HG03457 (cell line): ENCODE measurements around the gene PVALB.

ENCODE experiments used
- ATAC-seq: cut with Tn5 transposase; IDR thresholded peaks from one replicate; pipeline ENCODE4 v1.9.1; 2021; ENCODE audit warnings: moderate number of reproducible peaks; ENCODE audit not compliant: unreplicated experiment

Gene PVALB

DNA sequence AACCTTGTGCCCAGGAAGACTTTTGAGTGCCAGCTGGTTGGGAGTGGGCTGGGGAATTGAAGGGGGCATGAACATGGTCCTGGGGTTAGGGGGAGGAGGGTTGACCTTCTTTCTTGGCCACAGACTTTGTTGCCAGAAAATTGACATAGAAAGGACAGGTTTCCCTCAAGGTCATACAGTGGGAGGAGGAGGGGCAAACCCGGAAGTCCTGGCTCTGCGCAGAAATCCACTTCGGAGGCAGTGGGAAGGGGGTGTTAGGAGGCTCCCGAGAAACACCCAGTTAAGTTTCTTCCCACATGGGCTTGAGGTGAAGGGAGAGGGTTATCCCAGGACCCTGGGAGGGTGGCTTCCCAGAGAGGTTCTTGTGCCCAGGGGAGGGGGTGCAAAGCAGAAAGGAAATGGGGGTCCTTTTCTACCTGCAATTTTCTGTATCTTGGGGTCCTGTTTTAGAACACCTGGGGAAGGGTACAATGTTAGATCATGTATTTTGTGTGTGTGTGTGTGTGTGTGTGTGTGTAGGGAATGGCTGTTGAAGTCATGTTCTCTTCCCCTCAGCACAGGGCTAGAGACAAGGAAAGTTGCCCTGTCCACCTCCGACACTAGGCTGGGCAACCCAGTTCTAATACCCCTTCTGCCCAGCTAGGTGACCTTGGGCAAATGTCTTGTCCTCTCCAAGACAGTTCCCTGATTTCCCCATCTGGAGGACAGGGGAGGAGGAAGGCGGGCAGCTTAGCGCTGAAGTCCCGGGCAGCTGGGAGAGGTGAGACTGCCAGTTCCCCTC is 1.1 kb downstream of the PVALB start:
- no peak for ATAC-seq

DNA sequence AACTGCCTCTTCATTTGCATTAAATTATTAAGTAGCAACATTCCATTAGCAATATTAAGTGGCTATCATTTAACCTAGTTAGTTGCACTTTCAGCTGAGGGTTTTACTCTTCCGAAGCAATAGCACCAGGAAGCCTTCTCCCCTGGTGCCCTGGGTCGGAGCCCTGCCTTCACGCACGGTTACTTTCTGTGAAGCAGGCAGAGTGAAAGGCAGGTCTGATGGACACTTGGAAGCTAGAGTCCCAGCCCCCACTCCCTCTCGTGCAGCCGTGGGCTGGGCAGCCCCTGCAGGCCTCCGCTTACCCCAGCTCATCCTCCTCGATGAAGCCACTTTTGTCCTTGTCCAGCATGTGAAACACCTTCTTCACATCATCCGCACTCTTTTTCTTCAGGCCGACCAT is 2.0 kb downstream of the PVALB start:
- ATAC-seq, result no peak

DNA sequence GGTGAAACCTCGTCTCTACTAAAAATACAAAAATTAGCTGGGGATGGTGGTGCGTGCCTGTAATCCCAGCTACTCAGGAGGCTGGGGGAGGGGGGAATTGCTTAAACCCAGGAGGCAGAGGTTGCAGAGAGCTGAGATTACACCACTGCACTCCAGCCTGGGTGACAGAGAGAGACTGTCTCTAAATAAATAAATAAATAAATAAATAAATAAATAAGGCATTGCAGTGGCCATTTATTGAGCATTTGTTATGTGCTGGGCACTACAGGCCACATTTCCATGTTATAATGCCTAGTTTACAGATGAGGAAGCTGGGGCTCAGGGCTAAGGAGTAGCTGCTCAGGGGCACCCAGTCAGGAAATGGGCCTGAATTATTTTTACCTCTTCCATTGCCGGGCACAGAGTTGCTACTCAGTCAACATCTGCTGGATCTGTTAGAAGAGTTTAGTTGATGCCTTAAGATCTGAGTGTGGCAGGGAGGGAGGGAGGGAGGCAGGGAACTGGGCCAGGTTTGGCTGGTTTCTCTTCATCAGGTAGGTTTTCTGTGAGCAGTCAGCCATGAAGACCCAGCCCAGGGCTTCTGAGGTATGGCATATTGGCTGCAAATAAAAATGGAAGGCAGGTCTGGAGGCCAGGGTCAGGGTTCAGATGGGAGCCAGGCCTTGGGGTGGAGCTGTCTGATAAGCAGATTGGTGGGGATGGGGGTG is 5.6 kb downstream of the PVALB start:
- ATAC-seq, result no peak

DNA sequence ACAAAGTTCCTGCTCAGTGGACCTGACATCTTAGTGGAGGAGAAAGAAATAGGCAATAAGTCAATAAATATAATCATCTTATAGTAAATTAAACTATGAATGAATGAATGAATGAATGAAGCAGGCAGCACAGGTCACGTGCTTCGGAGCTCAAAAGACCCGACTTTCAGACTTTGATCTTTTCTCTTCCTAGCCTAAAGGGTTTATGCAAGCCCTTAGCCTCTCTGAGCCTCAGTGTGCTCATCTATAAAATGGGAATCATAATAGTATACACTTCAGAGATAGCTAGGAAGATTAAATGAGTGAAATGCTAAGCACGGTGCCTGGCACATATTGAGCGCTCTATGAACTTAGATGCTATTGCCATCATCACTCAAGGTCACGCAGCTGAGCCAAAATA is 7.5 kb downstream of the PVALB start:
- ATAC-seq, result no peak

DNA sequence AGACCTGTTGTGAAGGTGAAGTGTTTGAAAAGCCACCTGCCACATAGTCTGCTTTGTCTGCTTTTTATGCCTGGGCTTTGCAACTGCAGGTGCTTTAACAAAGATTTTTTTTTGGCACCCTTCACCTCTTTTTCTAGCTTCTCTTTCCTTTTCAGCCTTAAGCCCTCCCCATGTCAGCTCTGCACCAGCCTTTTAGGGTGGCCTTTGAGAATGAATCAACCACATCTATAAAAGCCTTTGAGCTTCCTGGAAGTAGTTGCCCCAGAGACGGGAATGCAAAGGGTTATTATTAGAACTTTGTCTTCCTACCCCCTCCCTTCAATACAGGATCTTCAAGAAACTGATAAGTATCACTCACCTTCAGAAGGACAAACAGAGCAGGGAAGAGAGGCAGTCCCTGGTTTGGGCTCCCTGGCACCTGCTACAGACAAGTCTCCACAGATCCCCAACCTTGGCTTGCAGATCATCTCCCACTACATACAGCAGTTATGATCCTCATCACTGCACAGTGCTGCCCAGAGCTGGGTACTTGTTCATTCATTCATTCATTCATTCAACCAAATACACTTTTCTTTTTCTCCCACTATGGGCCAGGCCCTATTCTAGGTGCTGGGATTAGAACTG is 8.0 kb downstream of the PVALB start:
- no peak for ATAC-seq

DNA sequence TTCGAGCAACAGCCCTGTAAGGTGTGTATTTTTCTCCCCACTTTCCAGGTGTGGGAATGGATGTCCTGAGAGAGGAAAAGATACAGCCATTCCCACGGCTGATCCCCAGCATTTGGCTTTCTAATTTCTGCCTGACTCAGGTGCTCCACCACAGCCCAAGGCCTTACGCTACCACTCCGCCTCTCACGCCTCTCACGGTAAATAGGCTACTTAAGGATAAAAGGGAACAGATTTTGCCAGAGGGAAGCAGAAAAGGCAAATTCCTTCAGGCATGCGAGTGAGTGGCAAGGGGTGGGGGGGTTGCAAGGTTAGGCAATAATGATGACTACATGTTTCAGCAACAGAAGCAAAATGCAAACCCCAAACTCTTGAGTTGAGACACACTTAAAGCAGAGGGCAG is 9.2 kb downstream of the PVALB start:
- ATAC-seq, result no peak

DNA sequence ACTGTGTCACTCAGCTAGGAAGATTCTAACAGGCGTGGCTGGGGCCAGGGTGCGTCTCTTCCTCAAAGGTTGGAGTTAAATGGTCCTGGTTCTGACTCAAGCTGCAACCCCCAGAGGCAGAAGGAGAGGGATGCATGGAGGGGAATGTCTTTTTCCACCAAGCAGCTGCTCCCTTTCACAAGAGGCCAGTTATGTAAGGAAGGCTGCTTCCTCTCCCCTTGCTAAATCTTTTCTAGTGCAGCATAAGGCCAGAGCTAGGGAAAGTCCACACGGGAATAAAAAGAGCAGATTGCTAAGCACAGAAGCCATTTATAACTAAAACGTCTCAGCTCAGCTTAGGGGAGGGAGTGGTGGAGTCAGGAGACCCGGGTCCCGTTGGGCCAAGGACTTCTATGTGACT is 10.0 kb downstream of the PVALB start:
- ATAC-seq, result no peak

DNA sequence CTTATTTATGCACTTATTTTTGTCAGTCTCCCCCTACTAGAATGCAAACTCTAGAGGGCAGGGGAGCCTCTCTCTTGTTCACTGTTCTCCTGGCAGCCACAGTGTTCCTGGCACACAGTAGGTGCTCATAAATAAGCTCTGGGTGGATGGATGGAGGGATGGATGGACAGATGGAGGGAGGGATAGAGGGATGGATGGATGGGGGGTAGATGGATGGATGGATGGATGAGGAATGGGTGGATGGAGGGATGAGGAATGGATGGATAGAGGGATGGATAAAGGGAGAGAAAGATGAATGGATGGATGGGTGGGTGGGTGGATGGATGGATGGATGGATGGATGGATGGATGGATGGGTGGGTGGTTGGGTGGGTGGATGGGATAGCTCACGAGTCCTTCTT is 13.5 kb downstream of the PVALB start:
- no peak for ATAC-seq

DNA sequence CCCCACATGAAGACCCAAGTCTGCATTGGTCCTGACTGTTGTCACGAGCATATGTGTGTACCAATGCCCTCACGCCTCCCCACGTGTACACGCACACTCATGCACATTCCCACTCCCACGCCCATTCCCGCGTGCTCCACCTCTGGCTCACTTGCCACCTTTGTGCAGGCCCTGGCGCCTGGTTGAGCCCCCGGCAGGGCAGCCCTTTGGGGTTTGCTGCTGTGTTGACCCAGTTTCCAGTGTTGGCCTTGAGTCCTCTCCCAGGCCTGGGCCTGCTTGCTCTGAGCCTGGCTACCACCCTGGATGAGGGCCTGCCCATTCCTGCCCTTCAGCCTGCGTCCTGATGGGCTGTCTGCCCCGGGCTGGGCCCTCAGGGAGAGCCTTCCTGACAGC is 18.2 kb downstream of the PVALB start:
- ATAC-seq, result no peak

DNA sequence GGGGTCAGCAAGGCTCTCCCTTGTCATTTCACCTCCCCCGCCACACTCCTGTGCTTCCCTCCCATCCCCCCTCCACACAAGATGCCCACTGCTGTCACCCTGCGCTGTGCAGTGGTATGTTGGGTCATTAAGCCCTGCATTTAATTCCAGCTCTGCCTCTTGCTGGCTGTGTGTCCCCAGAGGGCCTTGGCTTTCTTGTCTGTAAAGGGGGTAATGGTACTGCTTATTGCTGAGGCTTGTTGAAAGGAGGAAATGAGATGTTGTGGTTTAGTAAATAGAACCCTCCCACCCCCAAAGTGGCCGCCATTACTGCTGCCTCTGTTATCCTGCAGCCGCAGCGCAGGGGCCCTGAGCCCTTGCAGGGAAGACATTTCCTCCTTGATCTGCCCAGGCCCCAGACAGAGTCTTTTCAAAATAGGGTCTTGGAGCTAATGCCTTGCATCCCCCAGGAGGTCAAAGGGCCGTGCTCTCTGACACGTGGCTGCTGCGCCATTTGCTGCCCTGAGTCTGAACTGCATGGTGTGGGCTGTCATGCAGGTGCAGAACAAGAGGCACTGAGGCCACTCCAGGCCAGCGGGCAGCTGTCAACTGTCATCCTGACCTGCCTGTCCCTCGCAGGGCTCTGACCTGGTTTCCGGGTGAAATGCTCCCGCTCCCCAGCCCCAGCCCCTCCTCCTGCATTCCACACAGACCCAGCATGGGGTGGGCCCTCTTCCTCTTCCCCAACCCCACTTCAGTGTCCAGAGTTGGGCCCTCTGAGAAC is 18.7 kb downstream of the PVALB start:
- no peak for ATAC-seq

DNA sequence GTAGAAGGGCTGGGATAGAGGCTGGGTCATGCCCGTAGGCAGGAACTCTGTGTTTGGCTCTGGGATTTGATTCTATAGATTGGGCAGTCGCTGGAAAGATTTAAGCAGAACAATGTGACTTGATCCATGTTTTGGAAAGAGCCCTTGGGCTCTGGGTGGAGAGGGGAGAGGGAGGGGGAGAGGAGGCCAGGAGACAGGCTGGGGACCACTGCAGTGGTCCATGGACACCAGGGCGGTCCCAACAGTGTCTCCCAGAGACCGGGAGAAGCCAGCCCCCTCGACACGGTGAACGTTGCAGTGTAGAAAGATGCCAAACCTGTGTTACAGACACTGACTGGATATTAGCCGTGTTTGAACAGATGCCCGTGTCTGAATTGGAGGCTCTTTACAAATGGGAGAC is 19.5 kb downstream of the PVALB start:
- ATAC-seq, result no peak

DNA sequence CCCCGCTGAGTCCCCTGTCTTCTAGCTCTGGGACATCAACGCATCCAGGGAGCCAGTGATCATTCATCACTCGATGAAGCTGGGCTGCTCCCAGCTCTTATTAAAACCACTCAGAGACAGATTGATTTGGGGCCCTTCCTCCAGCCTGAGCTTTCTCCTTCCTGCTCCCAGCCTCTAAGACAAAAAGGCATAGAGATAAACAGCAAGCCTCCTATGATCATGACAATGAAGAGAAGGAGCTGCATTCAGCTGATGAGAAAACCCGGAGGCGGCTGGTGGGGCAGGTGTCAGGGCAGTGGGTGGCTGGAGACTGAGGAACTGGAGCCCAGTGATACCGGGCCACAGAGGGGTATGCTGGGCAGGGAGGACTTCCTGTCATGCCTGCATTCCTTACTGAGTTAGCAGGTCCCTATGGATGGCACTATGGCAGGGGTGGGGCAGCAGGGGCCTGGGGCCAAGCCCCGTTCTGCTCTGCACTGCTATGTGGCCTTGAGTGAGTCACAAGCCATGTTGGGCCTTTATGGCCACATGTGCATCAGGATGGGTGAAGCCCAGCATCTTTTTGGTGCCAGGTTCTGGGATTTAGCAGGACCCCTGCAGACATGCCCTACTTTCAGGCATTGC is 20.2 kb downstream of the PVALB start:
- no peak for ATAC-seq

DNA sequence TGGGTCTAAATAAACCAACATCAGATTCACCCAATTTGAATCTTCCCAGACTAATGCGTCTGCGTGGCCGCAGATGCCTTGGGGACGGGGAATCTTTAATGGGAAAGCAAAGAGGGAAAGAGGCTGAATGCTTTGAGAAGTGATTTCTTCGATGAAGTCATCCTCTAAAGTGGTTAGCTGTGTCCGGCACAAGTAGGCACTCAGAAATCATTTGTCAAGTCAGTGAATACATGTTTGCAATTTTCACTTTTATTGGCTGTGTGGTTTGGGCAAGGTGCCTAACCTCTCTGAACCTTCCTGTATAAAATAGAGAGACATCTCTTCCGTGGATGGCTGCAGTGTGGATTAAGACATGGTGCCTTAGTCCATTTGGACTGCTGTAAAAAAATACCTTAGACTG is 21.2 kb downstream of the PVALB start:
- no peak for ATAC-seq

DNA sequence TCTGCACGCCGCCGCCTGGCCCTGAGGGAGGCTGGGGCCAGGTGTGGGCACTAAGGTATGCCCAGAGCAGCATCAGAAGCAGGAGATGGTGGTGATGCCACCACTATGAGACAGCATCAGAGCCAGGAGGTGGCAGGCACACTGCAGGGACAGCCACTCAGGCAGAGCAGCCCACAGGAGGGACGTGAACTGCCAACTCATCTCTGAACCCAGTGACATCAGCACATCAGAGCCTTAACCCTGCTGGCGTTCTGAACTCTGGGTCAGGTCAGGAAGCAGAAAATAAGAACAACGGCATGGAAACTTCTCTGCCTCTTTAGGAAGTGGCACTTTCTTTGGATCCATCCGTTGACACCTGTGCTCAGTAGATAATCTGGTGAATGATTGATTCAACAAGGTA is 26.2 kb downstream of the PVALB start:
- ATAC-seq, result no peak

DNA sequence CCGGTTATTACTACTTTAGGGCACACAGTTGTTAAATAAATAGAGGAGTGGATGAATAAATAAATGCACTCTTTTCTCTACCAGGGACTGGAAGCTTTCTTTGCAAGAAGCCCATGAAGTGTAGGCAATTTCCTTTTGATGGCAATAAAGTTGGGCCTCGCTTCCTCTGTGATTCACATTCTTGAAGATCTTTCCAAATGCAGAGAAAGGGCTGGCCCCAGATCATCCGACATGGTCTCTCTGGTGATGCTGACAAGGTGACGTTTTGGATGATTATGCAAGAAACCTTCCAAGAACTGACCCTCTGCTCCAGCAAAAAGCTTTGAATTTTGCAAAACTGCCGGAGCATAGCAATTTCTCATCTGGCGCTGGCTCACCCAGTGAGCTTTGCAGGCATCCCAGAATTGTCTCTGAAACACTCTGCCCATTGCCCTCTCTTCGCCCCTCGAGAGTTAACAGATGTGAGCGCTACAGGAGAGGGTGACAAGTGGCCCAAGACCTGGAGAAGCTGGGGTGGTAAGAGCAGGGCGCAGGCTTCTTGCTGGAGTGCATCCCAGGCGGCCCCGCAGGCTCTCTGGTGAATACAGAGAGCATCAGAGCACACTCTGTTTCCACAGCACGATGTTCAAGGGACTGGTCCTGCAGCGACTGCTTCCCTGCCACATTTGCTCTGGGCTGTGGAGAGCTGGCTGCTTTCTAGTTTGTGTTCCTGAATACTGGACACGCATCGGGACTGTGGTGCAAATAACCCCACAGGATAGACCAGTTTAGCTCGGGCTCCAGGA is 29.4 kb downstream of the PVALB start:
- no peak for ATAC-seq

DNA sequence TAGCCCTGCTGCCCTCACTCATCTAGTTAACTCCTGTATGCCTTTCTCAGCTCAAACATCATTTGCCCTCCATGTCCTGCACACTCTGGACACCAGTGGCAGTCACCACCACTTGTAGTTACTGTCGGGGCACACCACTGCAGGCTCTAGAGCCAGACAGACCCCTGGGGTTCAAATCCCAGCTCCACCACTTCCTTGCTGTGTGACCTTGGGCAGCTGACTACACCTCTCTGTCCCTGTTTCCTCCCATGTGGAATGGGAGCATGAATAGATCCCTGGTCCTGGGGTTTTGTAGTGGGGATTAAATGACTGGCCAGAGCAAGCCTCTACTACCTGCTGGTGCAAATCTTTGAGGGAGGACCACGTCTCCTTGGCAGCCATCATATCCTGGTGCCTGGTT is 33.1 kb downstream of the PVALB start:
- ATAC-seq, result no peak

DNA sequence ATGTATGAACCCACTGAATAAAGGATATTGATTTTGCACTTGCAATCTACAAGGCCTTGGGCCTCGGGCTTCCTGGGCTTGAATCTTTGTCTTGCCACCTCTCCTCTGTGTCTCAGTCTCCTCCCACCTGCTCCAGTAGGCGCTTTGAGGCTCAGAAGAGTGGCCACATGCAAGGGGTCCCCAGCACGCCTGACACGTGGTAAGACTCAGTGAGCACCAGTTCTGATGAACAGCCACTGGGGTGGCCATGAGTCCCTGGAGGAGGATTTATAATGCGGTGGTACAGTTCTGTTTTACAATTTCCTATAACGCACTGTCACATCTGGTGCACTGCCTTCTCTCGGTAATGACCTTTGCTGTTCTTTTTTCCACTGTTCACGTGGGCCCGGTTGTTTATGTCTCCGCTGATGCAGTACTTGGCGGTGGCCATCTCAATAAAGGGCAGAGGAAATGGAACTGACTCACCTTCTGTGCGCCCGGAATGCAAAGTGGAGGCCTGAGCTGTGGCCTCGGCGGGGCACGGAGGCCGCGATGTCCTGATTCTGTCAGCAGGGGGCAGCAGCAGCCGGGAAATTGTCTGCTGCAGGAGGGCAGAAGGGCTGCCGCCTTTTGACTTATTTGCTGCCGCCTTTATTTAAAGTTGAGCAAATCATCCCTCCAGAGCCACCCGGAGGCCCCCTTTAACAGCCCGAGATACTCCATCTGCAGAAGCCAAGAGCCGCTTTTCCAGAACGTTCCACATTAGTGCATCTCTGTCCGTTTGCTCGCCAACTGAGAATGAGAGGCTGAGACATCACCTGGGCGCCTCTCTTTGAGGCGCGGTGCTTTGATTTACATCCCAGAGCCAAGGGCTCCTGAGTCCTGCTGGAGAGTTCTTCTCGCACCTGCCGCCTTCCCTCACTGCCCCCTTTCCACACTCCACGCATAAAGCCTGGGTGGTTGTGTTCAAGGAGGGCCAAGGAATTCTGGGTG is 34.9 kb downstream of the PVALB start:
- no peak for ATAC-seq

DNA sequence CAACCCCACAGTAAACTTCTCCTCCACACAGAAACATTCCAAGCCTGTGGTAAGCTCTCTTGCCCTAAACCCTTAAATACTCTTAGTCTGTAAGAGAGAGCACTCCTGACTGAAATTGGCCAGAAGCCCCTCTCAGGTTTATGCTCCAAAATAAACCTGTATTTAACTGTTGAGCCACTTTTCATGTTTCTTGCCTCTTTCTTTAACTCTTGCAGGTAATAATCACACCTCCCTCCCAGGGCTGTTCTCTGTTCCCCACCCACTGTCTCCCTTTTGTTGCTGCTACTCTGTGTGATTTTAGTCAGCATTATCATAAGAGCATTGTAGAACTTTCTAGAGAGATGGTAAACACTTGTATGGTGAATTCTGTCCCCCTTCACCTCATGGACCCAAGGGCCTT is 38.8 kb downstream of the PVALB start:
- no peak for ATAC-seq

DNA sequence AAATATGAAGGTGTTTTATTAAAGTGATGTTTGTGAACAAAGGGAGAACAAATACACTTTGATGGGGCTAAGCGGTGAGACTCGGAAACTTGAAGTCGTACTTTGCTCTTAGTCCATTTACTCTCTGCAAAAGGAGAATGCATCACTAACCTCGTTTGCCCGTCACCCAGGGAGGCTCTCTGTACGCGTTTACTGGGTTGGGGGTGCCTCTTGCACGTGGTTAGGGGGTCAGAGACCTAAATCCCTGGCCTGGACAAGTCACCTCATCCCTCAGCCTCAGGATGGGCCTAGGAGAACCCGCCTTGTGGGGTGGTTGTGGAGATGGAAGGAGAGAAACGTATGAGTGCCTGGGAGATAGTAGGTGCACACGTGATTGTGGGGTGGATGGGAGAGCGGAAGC is 40.1 kb downstream of the PVALB start:
- ATAC-seq, result no peak
